GM20431 (cell line): ENCODE measurements around the gene NEAT1.

Experiments
- in situ Hi-C: fragments of 300-500 bp; cut with MseI, MboI; formaldehyde crosslinking; loops from one replicate; pipeline ENCODE4 v1.15.0; 2020; ENCODE audit warnings: low sequenced_read_pairs; ENCODE audit not compliant: unreplicated experiment

The NEAT1 gene

GRCh38 chr11:65432100-65432650 lies 9.6 kb downstream of the NEAT1 start:
- in situ Hi-C loops = no loop called here

DNA sequence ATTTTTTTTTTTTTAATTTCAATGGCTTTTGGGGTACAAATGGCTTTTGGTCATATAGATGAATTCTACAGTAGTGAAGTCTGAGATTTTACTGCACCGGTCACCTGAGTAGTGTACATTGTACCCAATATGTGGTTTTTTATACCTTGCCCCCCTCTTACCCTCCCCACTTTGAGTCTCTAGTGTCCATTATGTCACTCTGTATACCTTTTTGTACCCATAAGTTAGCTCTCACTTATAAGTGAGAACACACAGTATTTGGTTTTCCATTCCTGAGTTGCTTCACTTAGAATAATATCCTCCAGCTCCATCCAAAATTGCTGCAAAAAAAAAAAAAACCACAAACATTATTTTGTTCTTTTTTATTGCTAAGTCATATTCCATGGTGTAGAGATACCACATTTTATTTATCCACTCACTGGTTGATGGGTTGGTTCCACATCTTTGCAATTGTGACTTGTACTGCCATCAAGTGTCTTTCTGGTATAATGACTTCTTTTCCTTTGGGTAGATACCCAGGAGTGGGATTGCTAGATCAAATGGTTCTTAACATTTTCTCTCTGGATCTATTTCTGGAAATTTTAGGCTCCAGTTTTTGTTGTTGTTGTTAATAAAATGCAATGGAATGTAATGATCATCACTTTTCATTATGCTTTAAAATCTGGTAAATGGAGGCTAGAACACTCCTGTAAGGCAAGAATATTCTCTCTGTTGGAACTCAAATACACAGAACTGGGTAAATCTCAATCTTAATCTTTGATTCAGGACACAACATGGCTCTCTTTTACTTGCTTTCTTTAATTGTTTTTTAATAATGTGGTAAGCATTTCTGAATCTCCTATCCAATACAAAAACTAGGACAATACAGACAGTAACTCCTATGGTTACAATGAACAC lies 10.3 kb downstream of the NEAT1 start:
- in situ Hi-C loops = no loop called here

DNA sequence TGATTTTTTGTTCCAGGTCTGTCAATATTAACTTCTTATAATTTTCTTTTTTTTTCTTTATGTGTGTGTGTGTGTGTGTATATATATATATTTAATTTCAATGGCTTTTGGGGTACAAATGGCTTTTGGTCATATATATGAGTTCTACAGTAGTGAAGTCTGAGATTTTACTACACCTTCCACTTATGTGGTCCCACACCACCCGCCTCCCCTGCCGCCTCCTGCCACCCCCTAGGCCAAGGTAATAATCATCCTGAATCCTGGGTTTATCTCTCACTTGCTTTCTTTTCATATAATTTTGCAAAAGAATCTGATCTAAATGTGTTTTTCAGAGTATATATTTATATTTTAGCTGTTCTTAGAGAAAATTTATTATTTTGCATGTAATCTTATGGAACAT lies 11.1 kb downstream of the NEAT1 start:
- in situ Hi-C loops = no loop called here

GRCh38 chr11:65434057-65434666 lies 11.6 kb downstream of the NEAT1 start:
- in situ Hi-C loops = no loop called here

- in situ Hi-C loops = no loop called here
Measured at GRCh38 chr11:65434667-65435410, 12.2 kb downstream of the NEAT1 start.

GRCh38 chr11:65435411-65435931 lies 12.9 kb downstream of the NEAT1 start:
- in situ Hi-C loops = no loop called here

- in situ Hi-C loops = no loop called here
Measured at GRCh38 chr11:65435981-65436411, 13.4 kb downstream of the NEAT1 start.

DNA sequence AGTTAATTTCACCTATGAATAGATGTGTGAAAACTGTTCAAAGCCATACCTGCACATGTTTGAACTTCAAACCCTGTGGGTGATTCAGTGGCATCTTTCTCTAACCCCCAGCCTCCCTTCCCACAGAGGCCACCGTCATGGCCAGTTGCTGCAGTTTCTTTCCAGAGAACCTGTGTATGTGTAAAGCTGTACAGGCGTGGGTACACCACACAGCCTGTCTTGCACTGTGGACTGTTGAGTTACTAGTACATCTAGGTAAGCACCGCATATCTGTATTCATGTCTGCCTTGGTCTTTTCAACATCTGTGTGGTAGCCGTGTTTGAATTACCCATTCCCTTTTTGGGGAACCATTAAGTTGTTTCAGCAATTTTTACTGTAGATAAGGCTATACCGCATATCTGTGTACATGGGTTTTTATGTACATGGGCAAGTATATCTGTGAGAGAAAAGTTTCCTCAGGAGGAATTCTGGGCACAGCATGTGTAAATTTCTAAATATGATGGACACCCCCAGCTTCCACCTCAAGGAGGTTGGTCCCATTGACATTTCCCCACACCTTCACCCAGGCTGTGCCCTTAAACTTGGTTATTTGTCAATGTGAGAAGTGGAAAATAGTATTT lies 13.9 kb downstream of the NEAT1 start:
- in situ Hi-C loops = no loop called here

GRCh38 chr11:65437436-65438227 lies 15.0 kb downstream of the NEAT1 start:
- in situ Hi-C loops = no loop called here

DNA sequence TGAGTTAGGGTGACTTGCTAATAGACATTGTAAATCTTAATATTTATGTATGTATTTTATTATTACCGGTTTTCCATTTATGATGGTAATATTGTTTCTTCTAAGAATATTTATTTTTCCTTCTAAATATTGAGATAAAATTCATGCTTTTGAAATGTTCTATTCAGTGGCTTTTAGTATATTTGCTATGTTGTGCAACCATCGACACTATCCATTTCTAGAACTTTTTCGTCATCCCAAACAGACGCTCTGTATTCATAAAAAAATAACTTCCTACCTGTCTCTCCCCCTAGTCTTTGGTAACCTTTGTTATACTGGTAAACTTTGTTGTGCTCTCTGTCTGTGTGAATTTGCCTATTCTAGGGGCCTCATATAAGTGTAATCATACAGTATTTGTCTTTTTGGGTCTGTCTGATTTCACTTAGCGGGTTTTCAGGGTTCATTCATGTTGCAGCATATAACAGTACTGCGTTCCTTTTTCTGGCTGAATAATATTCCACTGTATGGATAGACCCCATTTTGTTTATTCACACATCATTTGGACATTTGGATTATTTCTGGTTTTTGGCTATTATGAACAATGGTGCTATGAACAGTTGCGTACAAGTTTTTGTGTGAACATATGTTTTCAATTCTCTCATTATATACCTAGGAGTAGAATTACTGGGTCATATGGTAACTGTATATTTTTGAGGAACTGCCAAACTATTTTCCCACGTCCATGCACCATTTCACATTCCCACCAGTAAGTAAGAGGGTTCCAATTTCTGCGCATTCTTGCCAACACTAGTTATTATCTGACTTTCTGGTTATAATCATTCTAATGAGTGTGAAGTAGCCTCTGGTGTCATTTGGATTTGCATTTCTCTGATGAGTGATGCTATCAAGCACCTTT lies 15.9 kb downstream of the NEAT1 start:
- in situ Hi-C loops = no loop called here

DNA sequence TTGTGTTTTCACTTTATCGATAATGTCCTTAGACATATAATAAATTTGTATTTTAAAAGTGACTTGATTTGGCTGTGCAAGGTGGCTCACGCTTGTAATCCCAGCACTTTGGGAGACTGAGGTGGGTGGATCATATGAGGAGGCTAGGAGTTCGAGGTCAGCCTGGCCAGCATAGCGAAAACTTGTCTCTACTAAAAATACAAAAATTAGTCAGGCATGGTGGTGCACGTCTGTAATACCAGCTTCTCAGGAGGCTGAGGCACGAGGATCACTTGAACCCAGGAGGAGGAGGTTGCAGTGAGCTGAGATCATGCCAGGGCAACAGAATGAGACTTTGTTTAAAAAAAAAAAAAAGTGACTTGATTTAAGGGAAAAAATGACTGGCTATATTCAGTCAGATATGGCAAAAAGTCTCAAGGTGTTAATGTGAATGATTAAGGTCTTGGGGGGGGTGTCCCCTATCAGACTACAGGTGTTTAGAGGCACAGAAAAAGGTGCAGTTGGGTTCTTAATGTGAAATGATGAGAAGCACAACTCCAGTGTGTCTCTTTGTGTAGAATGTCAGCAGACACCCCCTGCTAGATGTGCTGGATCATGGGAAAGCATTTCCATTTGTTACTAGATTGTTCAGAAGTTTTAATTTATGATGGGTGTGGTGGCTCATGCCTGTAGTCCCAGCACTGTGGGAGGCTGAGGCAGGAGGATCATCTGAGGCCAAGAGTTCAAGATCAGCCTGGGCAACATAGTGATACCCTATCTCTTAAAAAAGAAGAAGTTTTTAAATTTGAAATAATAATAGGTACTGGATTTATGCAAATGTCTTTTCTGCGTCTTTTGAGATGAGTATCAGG lies 17.0 kb downstream of the NEAT1 start:
- in situ Hi-C loops = no loop called here

GRCh38 chr11:65440831-65441499 lies 18.4 kb downstream of the NEAT1 start:
- in situ Hi-C loops = no loop called here

DNA sequence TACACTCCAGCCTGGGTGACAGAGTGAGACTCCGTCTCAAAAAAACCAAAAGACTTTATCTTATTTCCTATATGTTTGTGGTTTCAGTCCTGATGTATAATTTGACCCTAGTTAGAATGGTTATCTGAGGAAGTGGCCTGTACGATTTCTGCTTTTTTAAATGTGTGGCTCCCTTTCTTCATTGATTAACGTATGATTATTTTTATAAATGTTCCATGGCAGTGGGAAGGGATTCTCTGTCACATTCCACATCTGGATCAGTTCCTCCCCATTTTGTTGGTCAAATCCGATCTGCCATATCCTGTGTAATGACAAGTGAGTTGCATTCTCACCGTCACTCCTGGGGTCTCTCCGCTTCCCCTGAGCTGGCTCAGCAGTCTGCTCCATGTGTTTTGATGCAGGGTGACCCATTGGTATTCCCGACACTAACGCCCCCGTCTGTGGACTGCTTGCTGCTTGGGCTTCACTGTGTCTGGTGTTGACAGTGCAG lies 20.3 kb downstream of the NEAT1 start:
- in situ Hi-C loops = no loop called here

GRCh38 chr11:65444314-65445051 lies 21.9 kb downstream of the NEAT1 start:
- in situ Hi-C loops = no loop called here

DNA sequence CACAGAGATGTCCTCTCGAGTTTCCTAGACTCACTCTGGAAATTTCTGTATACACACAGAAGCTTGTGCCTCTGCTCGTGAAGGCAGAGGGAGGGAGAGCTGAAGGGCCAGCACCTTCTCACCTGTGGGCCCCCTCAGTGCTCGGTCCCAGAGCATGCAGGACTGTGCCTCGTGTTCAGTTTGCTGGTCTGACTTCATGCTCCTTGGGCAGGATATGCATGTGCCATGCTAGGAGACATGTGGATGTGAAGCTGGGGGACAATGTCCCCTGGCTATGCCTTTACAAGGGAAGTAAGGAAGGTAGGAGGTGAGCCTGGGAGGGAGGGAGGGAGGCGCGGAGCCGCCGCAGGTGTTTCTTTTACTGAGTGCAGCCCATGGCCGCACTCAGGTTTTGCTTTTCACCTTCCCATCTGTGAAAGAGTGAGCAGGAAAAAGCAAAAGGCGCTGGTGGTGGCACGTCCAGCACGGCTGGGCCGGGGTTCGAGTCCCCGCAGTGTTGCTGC lies 22.6 kb downstream of the NEAT1 start:
- in situ Hi-C loops = no loop called here
